HepG2 (cell line): ENCODE data around the gene CLIC3. TPM values are rescaled to one million over a fixed set of nuclear protein-coding genes. Genes with fewer than 3 reads are reported as not detected.

Source experiments
- BHLHE40 ChIP-seq: IDR thresholded peaks from 2 replicates; pipeline ENCODE4 v1.6.1; 2011; ENCODE audit warnings: low read length, improper control_type of control experiment
- ESRRA ChIP-seq: sonication (generic); formaldehyde crosslinking; IDR thresholded peaks from 2 replicates; pipeline ENCODE4 v1.5.1; 2020; ENCODE audit warnings: mild to moderate bottlenecking, low read depth, missing genetic modification reagents
- FOSL2 ChIP-seq: sonication (generic); formaldehyde crosslinking; IDR thresholded peaks from 2 replicates; pipeline ENCODE4 v1.4.0; 2020; ENCODE audit warnings: missing genetic modification reagents
- GATAD2A ChIP-seq: IDR thresholded peaks from 2 replicates; pipeline ENCODE4 v1.6.1; 2016
- HNF4A ChIP-seq: sonication (generic); formaldehyde crosslinking; IDR thresholded peaks from 2 replicates; pipeline ENCODE4 v1.4.0; 2020; ENCODE audit warnings: missing genetic modification reagents
- HOXA5 ChIP-seq: sonication (generic); formaldehyde crosslinking; IDR thresholded peaks from 2 replicates; pipeline ENCODE4 v1.4.0; 2020; ENCODE audit warnings: missing genetic modification reagents
- IRF2 ChIP-seq: IDR thresholded peaks from 2 replicates; pipeline ENCODE4 v1.6.1; 2018; ENCODE audit warnings: missing genetic modification reagents, missing compliant biosample characterization
- JUND ChIP-seq: sonication (generic); formaldehyde crosslinking; IDR thresholded peaks from 2 replicates; pipeline ENCODE4 v1.8.0; 2022; ENCODE audit warnings: mild to moderate bottlenecking, missing genetic modification reagents
- KDM2A ChIP-seq: sonication (generic); formaldehyde crosslinking; IDR thresholded peaks from 2 replicates; pipeline ENCODE4 v1.4.0; 2020; ENCODE audit warnings: low read depth, missing genetic modification reagents, borderline replicate concordance
- RAD21 ChIP-seq: fragments of 450-650 bp; formaldehyde crosslinking; IDR thresholded peaks from 2 replicates; pipeline ENCODE4 v1.5.0; 2020; ENCODE audit warnings: mild to moderate bottlenecking
- SMARCC2 ChIP-seq: fragments of 450-650 bp; IDR thresholded peaks from 2 replicates; pipeline ENCODE4 v1.6.1; 2017; ENCODE audit warnings: antibody characterized with exemption, mild to moderate bottlenecking
- SOX5 ChIP-seq: IDR thresholded peaks from 2 replicates; pipeline ENCODE4 v1.6.1; 2016; ENCODE audit warnings: borderline replicate concordance
- polyA plus RNA-seq, 8 experiments: library from polyadenylated mRNA; depleted of rRNA in 3 of 8; stranded (reverse) in 7 of 8; unstranded in 1 of 8; fragments of >200 nt; fragmentation: Illumina TruSeq in 4 of 8; extraction: Trizol in 4 of 8; gene quantifications; 2 replicates each; pipeline versions ENCODE4 v1.2.1 to v1.2.3, GENCODE V29; 2011 to 2016; ENCODE audit warnings: low read depth in 4 of 8, missing spikeins in 1 of 8, mixed read lengths in 1 of 8; ENCODE audit not compliant: insufficient read depth in 1 of 8
- total RNA-seq, 5 experiments: library from RNA; depleted of rRNA; stranded (reverse); fragments of >200 nt; fragmentation: Illumina TruSeq; extraction: Trizol; gene quantifications; 2 replicates each; pipeline ENCODE4 v1.2.3, GENCODE V29; 2016; ENCODE audit warnings: low read depth in 1 of 5
- TF ChIP-seq, protein P1 (sequence below): sonication (generic); formaldehyde crosslinking; IDR thresholded peaks from 2 replicates; pipeline ENCODE4 v1.4.0; 2020; ENCODE audit warnings: missing genetic modification reagents
- TF ChIP-seq, protein P2 (sequence below), 2 experiments: sonication (generic) in 1 of 2; formaldehyde crosslinking in 1 of 2; IDR thresholded peaks; 2 replicates each; pipeline versions ENCODE4 v1.4.0 to v1.6.1; 2018 to 2020; ENCODE audit warnings: missing genetic modification reagents in 2 of 2, borderline replicate concordance in 1 of 2, low read depth in 1 of 2, mild to moderate bottlenecking in 1 of 2, missing biosample characterization in 1 of 2
- TF ChIP-seq, protein P3 (sequence below): sonication (generic); formaldehyde crosslinking; IDR thresholded peaks from 2 replicates; pipeline ENCODE4 v1.9.0; 2022; ENCODE audit warnings: low read depth, missing genetic modification reagents
- TF ChIP-seq, protein P4 (sequence below): IDR thresholded peaks from 2 replicates; pipeline ENCODE4 v1.6.1; 2016; ENCODE audit warnings: low read depth, borderline replicate concordance
- TF ChIP-seq, protein P5 (sequence below): IDR thresholded peaks from 2 replicates; pipeline ENCODE4 v1.6.1; 2016; ENCODE audit warnings: mild to moderate bottlenecking
- TF ChIP-seq, protein P6 (sequence below): sonication (generic); formaldehyde crosslinking; IDR thresholded peaks from 2 replicates; pipeline ENCODE4 v1.4.0; 2020; ENCODE audit warnings: low read depth, mild to moderate bottlenecking, missing genetic modification reagents

Gene CLIC3
- total and polyA plus RNA-seq, 2 of the 13 experiments (the other 11 are each of a cell fraction or from before 2014, with no cell fraction given): 0.51 to 1.5 TPM

DNA sequence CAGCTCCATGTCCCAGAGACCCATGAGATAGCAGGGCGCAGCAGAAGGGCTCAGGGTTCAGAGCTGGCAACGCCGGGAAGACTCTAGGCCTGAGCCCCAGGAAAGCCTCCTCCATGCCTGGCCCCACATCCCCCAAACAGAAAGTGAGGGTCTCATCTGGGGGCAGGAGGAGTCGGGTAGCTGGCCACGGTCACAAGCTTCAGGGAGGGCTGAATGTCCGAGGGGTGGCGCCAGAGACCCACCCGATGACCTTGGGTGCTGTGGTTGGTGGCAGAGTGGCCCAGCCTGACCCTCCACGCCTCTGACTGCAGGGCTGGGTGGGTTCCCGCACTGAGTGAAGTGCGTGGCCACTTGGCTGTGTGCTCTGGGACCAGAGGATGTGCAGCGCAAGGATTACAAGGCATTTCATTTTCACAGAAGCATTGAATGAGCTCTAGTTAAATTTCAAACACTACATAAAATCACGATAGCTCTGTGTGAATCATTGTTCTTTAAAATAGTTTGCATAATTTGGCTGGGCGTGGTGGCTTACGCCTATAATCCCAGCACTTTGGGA lies 48.3 kb downstream of the CLIC3 start (continued):
- TF ChIP-seq, protein P1, sequence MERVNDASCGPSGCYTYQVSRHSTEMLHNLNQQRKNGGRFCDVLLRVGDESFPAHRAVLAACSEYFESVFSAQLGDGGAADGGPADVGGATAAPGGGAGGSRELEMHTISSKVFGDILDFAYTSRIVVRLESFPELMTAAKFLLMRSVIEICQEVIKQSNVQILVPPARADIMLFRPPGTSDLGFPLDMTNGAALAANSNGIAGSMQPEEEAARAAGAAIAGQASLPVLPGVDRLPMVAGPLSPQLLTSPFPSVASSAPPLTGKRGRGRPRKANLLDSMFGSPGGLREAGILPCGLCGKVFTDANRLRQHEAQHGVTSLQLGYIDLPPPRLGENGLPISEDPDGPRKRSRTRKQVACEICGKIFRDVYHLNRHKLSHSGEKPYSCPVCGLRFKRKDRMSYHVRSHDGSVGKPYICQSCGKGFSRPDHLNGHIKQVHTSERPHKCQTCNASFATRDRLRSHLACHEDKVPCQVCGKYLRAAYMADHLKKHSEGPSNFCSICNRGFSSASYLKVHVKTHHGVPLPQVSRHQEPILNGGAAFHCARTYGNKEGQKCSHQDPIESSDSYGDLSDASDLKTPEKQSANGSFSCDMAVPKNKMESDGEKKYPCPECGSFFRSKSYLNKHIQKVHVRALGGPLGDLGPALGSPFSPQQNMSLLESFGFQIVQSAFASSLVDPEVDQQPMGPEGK (CRISPR knock-in tag): peak; percentile 34; the same call in 1 of the 2 replicates
- TF ChIP-seq IRF2 (CRISPR knock-in tag) (0 out of 2 replicates have a peak, but pooled peaks have one; percentile 36), BHLHE40 (no peak), HNF4A (peak; percentile 18; the same call in 1 of the 2 replicates), KDM2A (CRISPR knock-in tag) (peak; percentile 60; the same call in 1 of the 2 replicates), HOXA5 (CRISPR knock-in tag) (peak; percentile 70; the same call in 1 of the 2 replicates), RAD21 (CRISPR knock-in tag) (peak; percentile 87), SMARCC2 (no peak), FOSL2 (CRISPR knock-in tag) (peak; percentile 17; the same call in 1 of the 2 replicates), JUND (CRISPR knock-in tag) (no peak), GATAD2A (CRISPR knock-in tag) (peak; percentile 65), ESRRA (CRISPR knock-in tag) (peak; percentile 41; the same call in 1 of the 2 replicates), SOX5 (CRISPR knock-in tag) (peak; percentile 24; the same call in 1 of the 2 replicates)
- TF ChIP-seq, protein P2, sequence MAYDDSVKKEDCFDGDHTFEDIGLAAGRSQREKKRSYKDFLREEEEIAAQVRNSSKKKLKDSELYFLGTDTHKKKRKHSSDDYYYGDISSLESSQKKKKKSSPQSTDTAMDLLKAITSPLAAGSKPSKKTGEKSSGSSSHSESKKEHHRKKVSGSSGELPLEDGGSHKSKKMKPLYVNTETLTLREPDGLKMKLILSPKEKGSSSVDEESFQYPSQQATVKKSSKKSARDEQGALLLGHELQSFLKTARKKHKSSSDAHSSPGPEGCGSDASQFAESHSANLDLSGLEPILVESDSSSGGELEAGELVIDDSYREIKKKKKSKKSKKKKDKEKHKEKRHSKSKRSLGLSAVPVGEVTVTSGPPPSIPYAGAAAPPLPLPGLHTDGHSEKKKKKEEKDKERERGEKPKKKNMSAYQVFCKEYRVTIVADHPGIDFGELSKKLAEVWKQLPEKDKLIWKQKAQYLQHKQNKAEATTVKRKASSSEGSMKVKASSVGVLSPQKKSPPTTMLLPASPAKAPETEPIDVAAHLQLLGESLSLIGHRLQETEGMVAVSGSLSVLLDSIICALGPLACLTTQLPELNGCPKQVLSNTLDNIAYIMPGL (CRISPR knock-in tag; IDR thresholded peaks at IDR 0.05; ENCODE audit: borderline replicate concordance in 1 of 2, low read depth in 1 of 2): peak; percentile 42 to 83; a peak in 2 of 4 replicates
- TF ChIP-seq, protein P3, sequence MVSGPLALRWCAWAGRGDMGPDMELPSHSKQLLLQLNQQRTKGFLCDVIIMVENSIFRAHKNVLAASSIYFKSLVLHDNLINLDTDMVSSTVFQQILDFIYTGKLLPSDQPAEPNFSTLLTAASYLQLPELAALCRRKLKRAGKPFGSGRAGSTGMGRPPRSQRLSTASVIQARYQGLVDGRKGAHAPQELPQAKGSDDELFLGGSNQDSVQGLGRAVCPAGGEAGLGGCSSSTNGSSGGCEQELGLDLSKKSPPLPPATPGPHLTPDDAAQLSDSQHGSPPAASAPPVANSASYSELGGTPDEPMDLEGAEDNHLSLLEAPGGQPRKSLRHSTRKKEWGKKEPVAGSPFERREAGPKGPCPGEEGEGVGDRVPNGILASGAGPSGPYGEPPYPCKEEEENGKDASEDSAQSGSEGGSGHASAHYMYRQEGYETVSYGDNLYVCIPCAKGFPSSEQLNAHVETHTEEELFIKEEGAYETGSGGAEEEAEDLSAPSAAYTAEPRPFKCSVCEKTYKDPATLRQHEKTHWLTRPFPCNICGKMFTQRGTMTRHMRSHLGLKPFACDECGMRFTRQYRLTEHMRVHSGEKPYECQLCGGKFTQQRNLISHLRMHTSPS (CRISPR knock-in tag): peak; percentile 69
- TF ChIP-seq, protein P4, sequence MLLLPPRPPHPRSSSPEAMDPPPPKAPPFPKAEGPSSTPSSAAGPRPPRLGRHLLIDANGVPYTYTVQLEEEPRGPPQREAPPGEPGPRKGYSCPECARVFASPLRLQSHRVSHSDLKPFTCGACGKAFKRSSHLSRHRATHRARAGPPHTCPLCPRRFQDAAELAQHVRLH (CRISPR knock-in tag): peak; percentile 75; the same call in 1 of the 2 replicates
- TF ChIP-seq, protein P5, sequence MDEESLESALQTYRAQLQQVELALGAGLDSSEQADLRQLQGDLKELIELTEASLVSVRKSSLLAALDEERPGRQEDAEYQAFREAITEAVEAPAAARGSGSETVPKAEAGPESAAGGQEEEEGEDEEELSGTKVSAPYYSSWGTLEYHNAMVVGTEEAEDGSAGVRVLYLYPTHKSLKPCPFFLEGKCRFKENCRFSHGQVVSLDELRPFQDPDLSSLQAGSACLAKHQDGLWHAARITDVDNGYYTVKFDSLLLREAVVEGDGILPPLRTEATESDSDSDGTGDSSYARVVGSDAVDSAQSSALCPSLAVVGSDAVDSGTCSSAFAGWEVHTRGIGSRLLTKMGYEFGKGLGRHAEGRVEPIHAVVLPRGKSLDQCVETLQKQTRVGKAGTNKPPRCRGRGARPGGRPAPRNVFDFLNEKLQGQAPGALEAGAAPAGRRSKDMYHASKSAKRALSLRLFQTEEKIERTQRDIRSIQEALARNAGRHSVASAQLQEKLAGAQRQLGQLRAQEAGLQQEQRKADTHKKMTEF (CRISPR knock-in tag): peak; percentile 20; the same call in 1 of the 2 replicates
- TF ChIP-seq, protein P6, sequence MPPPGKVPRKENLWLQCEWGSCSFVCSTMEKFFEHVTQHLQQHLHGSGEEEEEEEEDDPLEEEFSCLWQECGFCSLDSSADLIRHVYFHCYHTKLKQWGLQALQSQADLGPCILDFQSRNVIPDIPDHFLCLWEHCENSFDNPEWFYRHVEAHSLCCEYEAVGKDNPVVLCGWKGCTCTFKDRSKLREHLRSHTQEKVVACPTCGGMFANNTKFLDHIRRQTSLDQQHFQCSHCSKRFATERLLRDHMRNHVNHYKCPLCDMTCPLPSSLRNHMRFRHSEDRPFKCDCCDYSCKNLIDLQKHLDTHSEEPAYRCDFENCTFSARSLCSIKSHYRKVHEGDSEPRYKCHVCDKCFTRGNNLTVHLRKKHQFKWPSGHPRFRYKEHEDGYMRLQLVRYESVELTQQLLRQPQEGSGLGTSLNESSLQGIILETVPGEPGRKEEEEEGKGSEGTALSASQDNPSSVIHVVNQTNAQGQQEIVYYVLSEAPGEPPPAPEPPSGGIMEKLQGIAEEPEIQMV (CRISPR knock-in tag): 0 out of 2 replicates have a peak, but pooled peaks have one; percentile 40
